Epithelial cell of esophagus (primary cell): Measurements from ENCODE around the gene TRAP1.
"Not testable (repeated sequence)": the region's sequence is repeated elsewhere in the genome, so short reads cannot be mapped to it uniquely, and the experiment has no call there.

Experiments used
- DNase-seq: peaks from one replicate; pipeline ENCODE4 v3.0.0; 2010; ENCODE audit warnings: low read depth
- H3K4me3 ChIP-seq: 2 replicates; pipeline ENCODE4 v1.5.1; 2011; ENCODE audit warnings: mild to moderate bottlenecking, low read length, control low read depth
- TF ChIP-seq, protein P1 (sequence below): IDR thresholded peaks from 2 replicates; pipeline ENCODE4 v1.5.1; 2011; ENCODE audit warnings: low read depth, mild to moderate bottlenecking, low read length, control low read depth, inconsistent platforms; ENCODE audit not compliant: insufficient read depth; ENCODE audit errors: missing control alignments

Gene TRAP1

DNA sequence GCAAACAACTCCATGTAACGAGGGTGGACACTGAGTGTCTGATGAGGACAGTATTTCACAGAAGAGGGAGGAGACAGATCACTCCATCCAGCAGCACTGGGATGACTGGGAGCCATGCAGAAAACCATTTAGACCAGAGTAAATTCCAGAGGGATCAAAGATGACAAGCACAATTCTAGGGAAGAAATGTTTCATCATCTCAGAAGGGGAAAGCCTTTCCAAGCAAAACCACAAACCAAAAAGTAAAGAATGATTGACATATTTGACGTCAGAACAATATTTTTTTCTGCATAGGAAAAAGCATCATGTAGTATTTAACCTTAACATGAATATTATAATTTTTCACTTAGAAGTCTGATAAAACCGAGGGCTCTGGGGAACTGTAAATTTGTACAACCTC is 58.1 kb downstream of the TRAP1 start:
- TF ChIP-seq, protein P1, sequence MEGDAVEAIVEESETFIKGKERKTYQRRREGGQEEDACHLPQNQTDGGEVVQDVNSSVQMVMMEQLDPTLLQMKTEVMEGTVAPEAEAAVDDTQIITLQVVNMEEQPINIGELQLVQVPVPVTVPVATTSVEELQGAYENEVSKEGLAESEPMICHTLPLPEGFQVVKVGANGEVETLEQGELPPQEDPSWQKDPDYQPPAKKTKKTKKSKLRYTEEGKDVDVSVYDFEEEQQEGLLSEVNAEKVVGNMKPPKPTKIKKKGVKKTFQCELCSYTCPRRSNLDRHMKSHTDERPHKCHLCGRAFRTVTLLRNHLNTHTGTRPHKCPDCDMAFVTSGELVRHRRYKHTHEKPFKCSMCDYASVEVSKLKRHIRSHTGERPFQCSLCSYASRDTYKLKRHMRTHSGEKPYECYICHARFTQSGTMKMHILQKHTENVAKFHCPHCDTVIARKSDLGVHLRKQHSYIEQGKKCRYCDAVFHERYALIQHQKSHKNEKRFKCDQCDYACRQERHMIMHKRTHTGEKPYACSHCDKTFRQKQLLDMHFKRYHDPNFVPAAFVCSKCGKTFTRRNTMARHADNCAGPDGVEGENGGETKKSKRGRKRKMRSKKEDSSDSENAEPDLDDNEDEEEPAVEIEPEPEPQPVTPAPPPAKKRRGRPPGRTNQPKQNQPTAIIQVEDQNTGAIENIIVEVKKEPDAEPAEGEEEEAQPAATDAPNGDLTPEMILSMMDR: no peak
- no peak overlapping the region for H3K4me3 ChIP-seq
- DNase-seq: no peak

DNA sequence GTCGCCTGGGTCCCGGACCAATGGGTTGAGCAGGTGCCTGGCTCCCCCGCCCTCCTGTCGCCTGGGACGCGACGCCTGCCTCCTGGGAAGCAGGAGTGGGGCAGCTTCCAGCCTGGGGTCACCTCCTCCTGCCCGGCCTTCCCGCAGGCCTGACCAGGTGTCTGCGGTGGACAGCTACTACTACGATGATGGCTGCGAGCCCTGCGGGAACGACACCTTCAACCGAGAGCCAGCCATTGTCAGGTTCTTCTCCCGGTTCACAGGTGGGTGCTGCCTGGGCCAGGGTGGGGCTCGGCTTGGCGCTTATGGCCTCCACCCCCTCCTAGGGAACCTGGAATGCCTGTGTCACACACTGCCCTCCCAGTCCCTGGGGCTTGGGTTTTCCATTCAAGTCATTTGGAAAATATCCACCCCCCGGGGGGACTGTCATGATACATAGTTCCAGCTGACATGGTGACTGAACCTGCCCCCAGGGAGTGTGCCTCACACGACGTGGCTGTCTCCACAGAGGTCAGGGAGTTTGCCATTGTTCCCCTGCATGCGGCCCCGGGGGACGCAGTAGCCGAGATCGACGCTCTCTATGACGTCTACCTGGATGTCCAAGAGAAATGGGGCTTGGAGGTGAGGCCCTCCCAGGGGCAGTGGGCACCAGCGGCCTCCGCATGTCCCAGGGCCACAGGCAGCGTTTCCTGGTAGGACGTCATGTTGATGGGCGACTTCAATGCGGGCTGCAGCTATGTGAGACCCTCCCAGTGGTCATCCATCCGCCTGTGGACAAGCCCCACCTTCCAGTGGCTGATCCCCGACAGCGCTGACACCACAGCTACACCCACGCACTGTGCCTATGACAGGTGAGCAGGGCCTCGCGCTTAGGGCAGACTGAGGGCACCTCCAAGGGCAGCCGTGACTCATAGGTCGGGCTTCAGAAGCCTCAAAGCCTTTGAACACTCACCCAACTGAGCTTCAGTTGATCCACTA is 60.5 kb downstream of the TRAP1 start:
- DNase-seq: no peak
- no peak overlapping the region for H3K4me3 ChIP-seq
- TF ChIP-seq, protein P1: no peak

DNA sequence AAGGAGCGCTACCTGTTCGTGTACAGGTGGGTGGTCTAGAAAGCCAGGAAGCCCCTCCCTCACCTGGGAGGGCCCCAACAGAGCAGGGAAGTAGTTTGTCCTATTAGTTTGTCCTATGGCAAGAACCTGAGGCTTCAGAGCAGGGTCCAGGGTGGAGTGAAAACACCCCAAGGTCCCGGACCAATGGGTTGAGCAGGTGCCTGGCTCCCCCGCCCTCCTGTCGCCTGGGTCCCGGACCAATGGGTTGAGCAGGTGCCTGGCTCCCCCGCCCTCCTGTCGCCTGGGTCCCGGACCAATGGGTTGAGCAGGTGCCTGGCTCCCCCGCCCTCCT is 61.2 kb downstream of the TRAP1 start:
- H3K4me3 ChIP-seq, DNase-seq: not testable (repeated sequence)

DNA sequence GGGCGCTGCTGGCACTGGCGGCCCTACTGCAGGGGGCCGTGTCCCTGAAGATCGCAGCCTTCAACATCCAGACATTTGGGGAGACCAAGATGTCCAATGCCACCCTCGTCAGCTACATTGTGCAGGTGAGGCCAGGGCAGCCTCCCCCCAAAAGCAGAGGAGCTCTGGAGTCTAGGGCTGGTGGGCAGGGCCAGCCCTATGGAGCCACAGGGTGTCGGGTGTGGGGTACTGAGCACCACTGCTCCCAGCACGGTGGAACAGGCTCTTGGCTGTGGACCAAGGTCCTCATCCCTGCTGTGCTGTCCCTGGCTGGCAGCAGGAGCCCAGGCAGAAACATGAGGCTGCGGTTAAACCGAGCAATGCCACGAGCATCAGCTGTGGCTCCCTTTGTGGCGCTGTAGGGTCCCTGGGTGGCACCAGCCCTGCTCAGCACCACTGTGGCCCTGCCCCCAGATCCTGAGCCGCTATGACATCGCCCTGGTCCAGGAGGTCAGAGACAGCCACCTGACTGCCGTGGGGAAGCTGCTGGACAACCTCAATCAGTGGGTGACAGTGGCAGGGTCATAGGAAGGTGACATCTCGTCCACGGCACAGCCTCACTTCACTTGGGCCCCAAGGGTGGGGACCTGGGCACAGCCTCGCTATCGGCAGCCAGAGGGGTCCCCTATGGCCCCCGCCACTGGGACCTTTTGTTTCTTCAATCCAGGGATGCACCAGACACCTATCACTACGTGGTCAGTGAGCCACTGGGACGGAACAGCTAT is 61.7 kb downstream of the TRAP1 start:
- TF ChIP-seq, protein P1: no peak
- no peak overlapping the region for H3K4me3 ChIP-seq
- no peak for DNase-seq

DNA sequence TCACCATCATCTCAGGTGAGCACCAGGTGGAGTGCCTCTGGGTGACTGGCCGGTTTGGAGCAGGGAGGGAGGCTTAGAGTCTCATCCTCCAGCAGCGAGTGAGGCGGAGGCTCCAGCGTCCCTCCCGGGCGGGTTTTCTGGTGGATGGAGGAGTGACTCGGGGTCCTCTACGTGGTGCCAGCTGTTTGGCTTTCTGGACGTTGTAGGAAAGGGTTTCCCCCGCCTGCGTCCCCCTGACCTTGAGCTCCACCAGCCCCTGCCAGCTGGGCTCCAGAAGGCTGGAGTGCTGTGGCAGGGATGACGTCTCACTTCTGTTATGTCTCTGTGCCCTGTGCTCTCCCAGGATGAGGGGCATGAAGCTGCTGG is 62.3 kb downstream of the TRAP1 start:
- no peak for DNase-seq
- H3K4me3 ChIP-seq: no peak overlapping the region
- TF ChIP-seq, protein P1: no peak

DNA sequence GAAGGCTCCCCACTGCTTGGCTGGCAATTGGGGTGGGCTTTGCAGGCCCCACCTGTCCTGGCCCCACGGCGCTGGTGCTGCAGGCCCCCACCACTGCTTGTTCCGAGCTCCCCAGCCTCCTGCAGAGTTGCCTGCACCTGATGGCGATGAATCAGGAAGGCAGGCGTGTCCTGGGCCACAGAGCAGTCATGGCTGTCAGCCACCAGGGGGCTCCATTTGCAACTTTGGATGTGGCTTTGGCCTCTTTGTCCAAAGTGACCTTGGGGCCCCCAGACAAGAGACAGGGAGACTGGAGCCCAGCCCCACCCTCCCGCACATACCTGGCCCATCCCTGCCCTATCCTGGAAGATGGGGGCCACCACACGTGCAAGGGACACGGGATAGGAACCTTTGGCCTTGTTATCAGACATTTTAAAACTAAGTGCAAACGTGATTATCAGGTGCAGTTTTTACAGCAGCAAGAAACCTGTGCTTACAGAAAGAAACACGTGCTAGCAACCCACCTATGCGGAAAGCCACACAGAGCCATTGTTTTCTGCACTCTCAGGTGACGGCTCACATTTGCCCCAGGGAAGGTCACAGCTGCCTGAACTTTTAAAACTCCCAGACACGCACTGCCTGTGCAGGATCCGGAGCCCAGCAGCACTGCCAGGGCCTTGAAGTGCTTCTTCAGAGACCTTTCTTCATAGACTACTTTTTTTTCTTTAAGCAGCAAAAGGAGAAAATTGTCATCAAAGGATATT is 62.9 kb downstream of the TRAP1 start, which contains the start of gene DNASE1:
Gene DNASE1, plus strand, starts transcription at position 443 of the 743 bp plus-strand sequence. CDS start 683 bp downstream, outside the sequence.
- no peak within 1 kb of the TSS for H3K4me3 ChIP-seq
- peak; percentile 78 for DNase-seq
- TF ChIP-seq, protein P1: peak; percentile 69
